Measurements from ENCODE around the gene CALY.
"Not testable (repeated sequence)": the region's sequence is repeated elsewhere in the genome, so short reads cannot be mapped to it uniquely, and the experiment has no call there.

Gene CALY

DNA sequence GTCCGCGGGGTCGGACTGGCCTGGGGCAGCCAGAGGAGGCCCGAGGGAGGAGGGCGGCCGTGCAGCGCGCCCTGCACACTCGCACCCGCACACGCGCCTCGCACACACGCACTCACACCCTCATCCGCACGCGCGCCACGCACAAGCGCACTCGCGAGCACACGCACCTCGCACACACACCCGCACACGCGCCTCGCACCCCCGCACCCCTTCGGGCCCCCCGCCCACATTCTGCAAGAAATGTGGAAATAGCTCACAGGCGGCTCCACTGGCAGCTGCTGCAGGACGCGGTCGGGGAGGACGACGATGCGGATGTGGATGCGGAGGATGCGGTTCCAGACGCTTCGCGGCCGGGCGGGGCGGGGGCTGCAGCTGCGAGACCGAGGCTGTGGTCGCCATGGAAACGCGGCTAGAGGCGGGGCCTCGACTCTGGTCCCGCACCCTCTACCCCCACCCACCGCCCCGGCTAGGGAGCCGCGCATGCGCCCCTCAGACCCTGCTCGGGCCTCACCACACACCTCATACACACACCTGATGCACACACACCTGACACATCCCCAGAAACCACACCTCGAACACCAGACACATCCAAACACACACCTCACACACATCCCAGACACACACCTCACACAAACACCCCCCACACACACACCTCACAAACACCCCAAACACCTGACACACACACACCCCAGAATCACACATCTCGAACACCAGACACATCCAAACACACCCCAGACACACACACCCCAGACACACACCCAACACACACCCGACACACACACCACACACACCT lies at the start of gene CALY:
Gene CALY (minus strand): TSS at position 320 of the 793 bp plus-strand sequence. CDS start 7,907 bp downstream, outside the sequence.
- DNase-seq, result peak in 1 of 2 experiments; percentile 38

GRCh38 chr10:133385214-133385613 lies 48.5 kb upstream of the CALY start:
- DNase-seq, result no peak

- no peak for DNase-seq
These were observed 47.4 kb upstream of the CALY start for GRCh38 chr10:133384071-133384470.

DNA sequence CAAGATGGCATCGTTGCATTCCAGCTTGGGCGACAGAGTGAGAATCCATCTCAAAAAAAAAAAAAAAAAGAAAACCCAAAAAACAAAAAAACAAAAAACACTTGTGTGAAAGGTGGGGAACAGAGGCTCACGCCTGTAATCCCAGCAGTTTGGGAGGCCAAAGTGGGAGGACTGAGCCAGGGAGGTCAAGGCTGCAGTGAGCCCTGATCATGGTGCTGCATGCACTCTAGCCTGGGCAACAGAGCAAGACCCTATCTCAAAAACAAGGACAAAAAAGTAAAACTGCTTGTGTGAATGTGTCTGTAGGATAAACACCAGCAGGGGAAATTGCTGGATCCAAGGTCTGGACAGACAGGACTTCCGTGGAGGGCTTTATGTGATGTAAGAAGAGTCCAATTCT lies 46.9 kb upstream of the CALY start:
- DNase-seq, result no peak

DNA sequence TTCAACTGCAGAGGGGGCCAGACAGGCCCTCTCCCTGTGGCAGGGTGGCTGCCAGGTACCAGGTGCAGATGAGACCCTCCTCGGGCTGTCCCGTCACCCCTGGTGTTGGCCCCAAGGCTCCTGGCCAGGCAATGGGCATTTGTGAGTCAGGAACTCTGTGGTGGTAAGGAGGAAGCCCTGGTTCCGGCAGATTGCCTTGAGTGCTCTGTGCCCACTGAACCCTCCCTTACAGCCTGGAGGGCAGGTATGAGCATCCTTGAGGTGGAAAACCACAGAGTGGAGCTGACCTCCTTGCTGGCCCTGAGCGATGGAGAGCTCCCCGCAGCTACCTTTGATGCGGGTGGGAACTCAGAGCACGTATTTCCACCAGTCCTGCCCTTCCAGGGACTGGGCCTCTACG lies 44.3 kb upstream of the CALY start:
- no peak for DNase-seq

DNA sequence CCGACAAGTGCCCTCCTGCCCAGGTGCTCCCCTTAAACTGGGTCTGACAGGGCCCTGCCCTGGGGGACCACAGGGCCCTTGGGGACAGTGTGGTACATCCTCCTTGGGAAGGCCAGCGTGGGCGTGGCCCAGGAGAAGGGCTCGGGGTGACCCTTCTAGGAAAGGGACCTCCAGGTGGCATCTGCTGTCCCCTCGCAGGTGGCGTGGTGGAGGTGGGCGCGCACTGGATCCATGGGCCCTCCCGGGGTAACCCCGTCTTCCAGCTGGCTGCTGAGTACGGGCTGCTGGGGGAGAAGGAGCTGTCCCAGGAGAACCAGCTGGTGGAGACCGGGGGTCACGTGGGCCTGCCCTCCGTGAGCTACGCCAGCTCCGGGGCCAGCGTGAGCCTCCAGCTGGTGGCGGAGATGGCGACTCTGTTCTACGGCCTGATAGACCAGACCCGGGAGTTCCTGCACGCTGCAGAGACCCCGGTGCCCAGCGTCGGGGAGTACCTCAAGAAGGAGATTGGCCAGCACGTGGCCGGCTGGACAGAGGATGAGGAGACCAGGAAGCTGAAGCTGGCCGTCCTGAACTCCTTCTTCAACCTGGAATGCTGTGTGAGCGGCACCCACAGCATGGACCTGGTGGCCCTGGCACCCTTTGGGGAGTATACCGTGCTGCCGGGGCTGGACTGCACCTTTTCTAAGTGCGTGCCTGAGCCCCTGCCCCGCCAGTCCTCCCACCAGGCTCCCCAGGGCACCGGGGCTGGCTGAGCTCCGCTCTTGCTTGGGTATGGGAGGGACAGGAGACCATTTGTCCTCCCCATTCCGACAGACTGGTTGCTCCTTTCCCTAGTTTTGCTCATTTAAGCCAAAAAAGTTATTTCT lies 43.3 kb upstream of the CALY start:
- no peak for DNase-seq

GRCh38 chr10:133379152-133379800 lies 42.6 kb upstream of the CALY start, which contains the start of gene PAOX:
PAOX (plus strand) TSS chr10:133379262; CDS start chr10:133379317, 55 bp downstream.
- DNase-seq, result no peak

DNA sequence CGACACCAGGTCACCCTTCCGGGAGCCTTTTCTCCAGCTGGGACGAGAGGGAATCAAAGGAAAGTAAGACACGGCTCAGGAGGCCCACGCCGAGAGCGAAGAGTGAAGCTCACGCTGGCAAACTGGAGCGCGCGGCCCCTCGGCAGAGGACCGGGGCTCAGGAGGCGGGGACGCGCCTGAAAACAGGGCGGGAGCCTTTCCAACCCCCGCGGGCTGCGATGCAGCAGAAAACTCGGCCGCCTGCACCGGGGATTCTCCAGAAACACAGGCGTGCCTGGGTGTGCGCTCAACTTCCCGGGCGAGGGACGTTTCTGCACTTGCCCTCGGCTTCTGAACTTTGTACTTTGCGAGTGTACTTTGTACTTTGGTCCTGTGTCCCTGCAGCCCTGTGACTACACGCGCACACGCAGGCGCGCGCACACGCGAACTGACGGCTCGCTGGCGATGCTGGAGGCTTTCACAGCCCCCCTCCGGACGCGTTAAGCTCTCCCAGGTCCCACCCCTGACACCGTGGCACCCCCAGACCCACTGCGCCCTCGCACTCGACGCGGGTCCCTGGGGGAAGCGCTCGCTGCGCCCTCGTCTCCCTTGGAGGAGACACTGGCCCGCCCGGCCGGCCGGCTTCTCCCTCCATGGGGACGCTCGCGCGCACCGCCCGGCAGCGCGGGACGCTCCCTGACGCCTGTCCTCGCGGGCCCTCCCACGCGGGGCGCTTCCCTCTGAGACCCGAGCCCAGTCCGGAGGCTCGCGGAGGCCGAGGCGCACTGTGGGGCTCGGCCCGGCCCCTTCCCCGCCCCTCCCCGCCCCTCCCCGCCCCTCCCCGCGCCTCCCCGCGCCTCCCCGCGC lies 41.8 kb upstream of the CALY start:
- peak in 1 of 2 experiments; percentile 11 for DNase-seq

- no peak for DNase-seq
These were observed 41.1 kb upstream of the CALY start for GRCh38 chr10:133377818-133378250.

DNA sequence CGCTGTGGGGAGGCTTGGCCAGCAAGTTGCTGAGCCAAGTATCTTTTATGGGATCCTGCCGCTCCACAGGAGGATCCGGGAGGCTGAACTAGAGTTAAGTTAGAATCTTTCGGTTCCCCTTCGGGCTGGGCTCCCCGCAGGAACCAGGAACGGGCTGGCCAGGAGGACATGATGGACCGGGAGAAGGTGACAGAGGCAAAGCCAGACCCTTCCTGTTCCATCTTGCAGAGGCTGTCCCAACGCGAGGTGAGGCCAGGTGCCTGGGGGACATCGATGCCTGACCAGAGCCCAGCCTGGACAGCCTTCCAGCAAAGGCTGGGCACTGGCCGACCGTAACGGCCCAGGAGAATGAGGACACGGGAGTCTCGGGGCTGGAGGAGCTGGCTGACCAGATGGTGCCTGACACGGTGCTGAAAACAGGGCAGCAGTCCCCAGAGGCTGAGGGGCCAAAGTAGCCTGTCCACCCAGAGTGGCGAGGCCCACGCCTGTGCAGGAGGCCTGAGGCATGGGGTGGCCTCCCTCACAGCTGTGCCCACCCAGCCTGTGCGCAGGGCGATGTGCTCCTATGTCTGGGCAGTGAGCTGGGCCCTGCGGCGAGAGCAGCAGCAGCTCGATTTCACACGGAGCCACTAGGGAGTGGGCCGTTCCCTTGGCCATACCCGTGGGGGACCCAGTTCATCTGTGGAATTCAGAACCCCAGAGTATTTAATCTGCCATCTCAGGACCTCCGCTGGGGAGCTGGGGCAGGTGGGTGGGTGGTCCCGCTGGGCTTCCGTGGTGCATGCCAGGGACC lies 40.5 kb upstream of the CALY start:
- no peak for DNase-seq

GRCh38 chr10:133376183-133376582 lies 39.5 kb upstream of the CALY start:
- not testable (repeated sequence) for DNase-seq

DNA sequence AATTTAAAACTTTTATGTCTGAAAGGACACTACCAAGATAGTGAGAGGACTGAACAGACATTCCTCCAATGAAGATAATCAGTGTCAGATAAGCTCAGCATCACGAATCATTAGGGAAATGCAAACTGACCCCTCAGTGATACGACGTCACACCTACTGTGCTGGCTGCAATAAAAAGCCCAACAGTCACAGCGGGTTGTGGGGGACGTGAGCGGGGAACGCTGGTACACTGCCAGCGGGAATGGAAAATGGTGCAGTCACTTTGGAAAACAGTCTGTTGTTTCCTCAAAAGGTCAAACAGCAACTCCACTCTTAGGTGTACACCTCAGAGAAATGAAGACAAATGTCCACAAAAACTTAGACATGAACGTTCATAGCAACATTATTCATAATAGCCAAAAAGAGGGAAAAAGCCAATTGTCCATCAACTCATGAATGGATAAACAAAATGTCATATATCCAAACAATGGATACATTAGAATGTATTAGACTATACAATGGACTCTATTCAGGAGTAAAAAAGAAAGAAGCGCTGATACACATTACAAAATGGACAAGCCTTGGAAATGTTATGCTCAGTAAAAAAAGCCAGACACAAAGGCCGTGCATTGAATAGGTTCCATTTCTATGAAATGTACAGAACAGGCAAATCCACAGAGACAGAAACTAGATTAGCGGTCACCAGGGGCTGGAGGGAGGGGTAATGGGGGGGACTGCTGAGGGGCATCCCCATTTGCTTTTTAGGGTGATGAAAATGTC lies 38.8 kb upstream of the CALY start:
- no peak for DNase-seq

GRCh38 chr10:133373174-133374090 lies 36.7 kb upstream of the CALY start, which contains the start of gene ECHS1:
ECHS1 (minus strand) TSS chr10:133373354; CDS start chr10:133373333, 21 bp downstream.
- peak; percentile 49 to 50 for DNase-seq

- no peak for DNase-seq
These were observed 35.8 kb upstream of the CALY start for GRCh38 chr10:133372507-133372906.

DNA sequence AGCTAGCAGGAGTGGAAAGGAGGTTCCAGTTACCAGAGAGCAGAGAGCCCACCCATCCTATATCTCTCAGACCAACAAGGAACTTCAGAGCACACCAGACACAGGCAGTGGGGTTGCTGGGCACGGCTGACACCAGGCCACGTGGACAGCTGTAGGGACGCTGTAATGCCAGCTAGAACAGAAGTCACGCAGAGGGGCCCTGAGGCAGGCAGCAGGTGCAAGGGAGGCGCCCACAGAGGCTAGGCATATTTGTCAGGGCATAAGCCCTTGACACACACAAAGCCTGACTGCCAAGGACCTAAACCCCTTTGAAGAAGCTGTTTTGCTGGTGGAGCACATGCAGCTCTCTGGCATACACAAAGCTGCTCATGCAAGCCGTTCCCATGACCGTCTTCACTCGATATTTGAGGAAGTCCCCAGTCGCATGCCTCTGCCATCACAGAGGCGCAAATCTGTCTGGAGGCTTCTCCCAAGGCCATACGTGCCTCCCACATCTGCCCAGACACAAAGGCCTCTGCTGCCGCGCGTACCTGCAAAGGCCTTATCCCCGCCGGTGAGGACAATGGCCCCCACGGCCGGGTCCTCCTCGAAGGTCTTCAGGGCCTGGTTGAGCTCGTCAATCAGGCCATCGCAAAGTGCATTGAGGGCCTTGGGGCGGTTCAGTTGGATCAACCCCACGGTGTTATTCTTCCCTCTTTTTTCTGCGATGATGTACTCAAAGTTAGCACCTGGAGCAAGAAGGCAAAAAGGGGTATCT lies 33.5 kb upstream of the CALY start:
- DNase-seq, result no peak

DNA sequence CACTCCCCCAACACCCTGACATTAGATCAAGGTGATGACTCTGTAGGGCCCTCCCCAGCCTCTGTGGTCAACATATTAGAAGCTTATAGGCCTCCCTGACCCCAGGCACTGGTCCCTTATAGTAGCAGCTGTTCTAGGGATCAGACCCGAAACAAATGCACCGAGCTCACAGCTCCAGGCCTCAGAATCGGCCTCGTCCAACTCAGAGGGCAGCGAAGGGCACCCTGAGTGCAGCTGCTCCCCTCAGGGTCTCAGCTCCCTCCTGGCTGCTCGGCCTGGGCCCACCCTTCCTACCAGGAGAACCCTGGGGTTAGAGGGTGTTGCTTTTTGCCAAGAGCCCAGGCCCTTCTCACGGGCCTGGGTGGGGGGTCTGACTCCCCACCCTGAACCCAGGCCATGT lies 31.5 kb upstream of the CALY start:
- DNase-seq, result no peak

DNA sequence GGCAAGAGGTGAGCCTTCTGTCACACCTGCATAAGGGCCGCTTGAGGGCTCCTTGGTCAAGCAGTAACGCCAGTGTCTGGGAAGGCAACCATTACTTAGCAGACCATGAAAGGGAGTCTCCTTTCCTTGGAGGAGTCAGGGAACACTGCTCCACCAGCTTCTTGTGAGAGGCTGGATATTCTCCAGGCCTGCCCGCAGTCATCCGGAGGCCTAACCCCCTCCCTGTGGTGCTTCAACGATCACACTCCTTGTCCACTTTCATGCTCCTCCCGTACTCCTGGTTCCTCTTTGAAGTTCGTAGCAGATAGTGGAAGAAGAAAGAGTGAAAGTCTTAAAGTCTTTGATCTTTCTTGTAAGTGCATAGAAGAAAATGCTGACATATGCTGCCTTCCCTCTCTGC lies 30.8 kb upstream of the CALY start:
- DNase-seq, result not testable (repeated sequence)

DNA sequence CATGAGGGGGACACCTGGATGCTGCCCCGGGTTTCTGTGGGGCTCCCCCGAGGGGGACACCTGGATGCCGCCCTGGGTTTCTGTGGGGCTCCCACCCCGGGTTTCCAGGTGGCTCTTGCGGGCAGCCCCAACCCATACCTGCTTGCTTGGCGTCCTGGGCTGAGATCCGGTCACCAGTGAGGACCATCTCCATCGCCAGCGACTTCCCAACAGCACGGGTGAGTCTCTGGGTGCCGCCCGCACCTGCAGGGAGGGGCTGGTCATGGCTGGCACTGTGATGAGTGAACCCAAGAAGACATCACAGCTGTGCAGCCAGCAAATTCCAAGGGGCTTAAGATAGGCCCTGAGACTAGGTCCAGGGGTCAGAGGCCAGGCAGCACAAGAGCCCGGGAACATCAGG lies 30.1 kb upstream of the CALY start:
- no peak for DNase-seq

GRCh38 chr10:133366130-133366478 lies 29.4 kb upstream of the CALY start:
- DNase-seq, result no peak

Data from cerebellar nuclear complex (tissue), 1 donor.